Uterus (tissue), 4 donors: ENCODE data around the gene NUMA1. TPM values are rescaled to one million over a fixed set of nuclear protein-coding genes. Genes with fewer than 3 reads are reported as not detected.
A peak's percentile ranks its signal among the peaks of the same experiment; 100 is the strongest.

Source experiments
- DNase-seq, 2 donors: peaks; one replicate each; pipeline ENCODE4 v3.0.0-alpha.2; 2019 to 2020
- H3K27ac ChIP-seq, 2 donors: fragments of 200-600 bp; sonication (generic); 1 replicate in 1 of 2; 2 replicates in 1 of 2; pipeline ENCODE4 v1.5.1; 2016 to 2018
- H3K27me3 ChIP-seq, 2 donors: fragments of 200-600 bp; sonication (generic); one replicate each; pipeline ENCODE4 v1.5.1; 2018 to 2019; ENCODE audit warnings: control low read depth in 1 of 2
- H3K36me3 ChIP-seq, 2 donors: fragments of 200-600 bp; sonication (generic); one replicate each; pipeline ENCODE4 v1.5.1; 2019; ENCODE audit warnings: control low read depth in 1 of 2
- H3K4me1 ChIP-seq, 2 donors: fragments of 200-600 bp; sonication (generic); one replicate each; pipeline ENCODE4 v1.5.1; 2018 to 2019; ENCODE audit warnings: control low read depth in 1 of 2
- H3K4me3 ChIP-seq, 2 donors: fragments of 200-600 bp; sonication (generic); 1 replicate in 1 of 2; 2 replicates in 1 of 2; pipeline ENCODE4 v1.5.1; 2018 to 2019; ENCODE audit warnings: mild to moderate bottlenecking in 1 of 2
- H3K9me3 ChIP-seq, 2 donors: fragments of 200-600 bp; sonication (generic); one replicate each; pipeline ENCODE4 v1.5.1; 2019; ENCODE audit warnings: control low read depth in 1 of 2
- POLR2A ChIP-seq, 2 donors: fragments of 450-650 bp; IDR thresholded peaks; one replicate each; pipeline ENCODE4 v1.6.1; 2016; ENCODE audit warnings: antibody characterized with exemption in 2 of 2, mild to moderate bottlenecking in 1 of 2, moderate library complexity in 1 of 2
- intact Hi-C: fragments of 100-400 bp; cut with DNase I; formaldehyde crosslinking; loops from one replicate; pipeline ENCODE4 v1.15.1; 2023; ENCODE audit warnings: low total_unique reads
- total RNA-seq, 4 donors: library from RNA; depleted of rRNA in 3 of 4; stranded (reverse); fragments of >200 nt in 3 of 4; gene quantifications; one replicate each; pipeline versions ENCODE4 v1.1.0 to v1.2.4, GENCODE V29; 2014 to 2023
- TF ChIP-seq, protein P1 (sequence below), 4 experiments: fragments of 200-600 bp in 2 of 4; fragments of 450-650 bp in 2 of 4; sonication (generic) in 2 of 4; IDR thresholded peaks; one replicate each; pipeline ENCODE4 v1.5.1; 2016 to 2019; ENCODE audit warnings: antibody characterized with exemption in 4 of 4, mild to moderate bottlenecking in 2 of 4, moderate library complexity in 1 of 4
- donor health status: DM: yes; HTN: yes; CAD: no.

The NUMA1 gene
- total RNA-seq, 4 donors from 2014 or later: 159 to 365 (median 303) TPM

DNA sequence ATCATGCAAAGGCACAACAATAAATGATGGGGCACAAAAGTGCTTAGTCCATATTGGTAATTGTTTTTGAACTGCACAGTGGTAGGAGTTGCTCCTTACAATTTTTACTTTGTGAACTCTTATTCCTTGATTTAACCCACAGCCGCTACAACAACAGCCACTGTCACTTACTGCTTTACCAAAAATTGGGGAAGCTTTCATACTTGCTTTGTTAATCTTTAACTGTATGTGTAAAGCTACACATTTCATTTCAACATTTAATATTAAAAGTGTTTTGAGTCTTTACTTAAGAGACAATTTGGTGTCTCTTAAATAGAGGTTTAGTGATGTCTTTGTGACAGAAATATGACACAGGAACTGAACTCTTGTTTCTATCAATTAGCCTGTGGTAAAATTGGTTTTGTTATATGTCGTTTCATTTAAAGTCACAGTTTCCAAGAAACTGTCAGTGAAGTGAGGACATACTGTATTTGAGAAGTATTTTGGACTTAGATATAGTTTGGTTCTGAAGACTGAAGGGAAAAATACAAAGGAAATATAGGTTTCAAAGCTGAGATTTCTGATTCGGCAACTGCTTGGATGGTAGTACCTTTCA is 88.1 kb downstream of the NUMA1 start:
- intact Hi-C loops: no loop called here
- Histone ChIP-seq H3K4me3 (no peak overlapping the region), H3K9me3 (no peaks in the 10 kb centered on the region), H3K27me3 (no peaks in the 10 kb centered on the region), H3K27ac (no peak overlapping the region), H3K4me1 (no peaks in the 10 kb centered on the region), H3K36me3 (no peaks in the 10 kb centered on the region)
- TF ChIP-seq, protein P1, sequence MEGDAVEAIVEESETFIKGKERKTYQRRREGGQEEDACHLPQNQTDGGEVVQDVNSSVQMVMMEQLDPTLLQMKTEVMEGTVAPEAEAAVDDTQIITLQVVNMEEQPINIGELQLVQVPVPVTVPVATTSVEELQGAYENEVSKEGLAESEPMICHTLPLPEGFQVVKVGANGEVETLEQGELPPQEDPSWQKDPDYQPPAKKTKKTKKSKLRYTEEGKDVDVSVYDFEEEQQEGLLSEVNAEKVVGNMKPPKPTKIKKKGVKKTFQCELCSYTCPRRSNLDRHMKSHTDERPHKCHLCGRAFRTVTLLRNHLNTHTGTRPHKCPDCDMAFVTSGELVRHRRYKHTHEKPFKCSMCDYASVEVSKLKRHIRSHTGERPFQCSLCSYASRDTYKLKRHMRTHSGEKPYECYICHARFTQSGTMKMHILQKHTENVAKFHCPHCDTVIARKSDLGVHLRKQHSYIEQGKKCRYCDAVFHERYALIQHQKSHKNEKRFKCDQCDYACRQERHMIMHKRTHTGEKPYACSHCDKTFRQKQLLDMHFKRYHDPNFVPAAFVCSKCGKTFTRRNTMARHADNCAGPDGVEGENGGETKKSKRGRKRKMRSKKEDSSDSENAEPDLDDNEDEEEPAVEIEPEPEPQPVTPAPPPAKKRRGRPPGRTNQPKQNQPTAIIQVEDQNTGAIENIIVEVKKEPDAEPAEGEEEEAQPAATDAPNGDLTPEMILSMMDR (IDR thresholded peaks at IDR 0.05): no peak
- TF ChIP-seq POLR2A (IDR thresholded peaks at IDR 0.05): no peak
- no peak for DNase-seq

DNA sequence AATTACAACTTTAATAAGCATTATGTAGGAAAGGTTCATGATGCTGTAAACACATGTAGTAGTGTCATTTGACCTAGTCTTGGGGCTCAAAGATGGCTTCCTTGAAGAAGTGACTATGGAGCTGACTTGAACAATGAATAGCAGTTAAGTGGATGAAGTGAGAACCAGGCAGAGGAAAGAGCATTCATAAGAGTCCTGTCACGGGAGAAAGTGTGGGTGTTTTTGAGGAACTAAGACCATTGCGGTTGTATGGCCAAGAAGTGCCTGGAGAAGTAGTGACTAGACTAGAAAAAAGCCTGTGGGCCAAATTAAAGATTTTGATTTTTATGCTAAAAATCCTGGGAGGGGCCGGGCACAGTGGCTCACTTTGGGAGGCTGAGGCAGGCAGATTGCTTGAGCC is 88.8 kb downstream of the NUMA1 start:
- no peak for DNase-seq
- no peak overlapping the region for H3K4me3 ChIP-seq
- H3K36me3 ChIP-seq: no peaks in the 10 kb centered on the region
- H3K4me1 ChIP-seq: no peaks in the 10 kb centered on the region
- no peak overlapping the region for H3K27ac ChIP-seq
- H3K9me3 ChIP-seq: no peaks in the 10 kb centered on the region
- H3K27me3 ChIP-seq: no peaks in the 10 kb centered on the region
- TF ChIP-seq, protein P1 (IDR thresholded peaks at IDR 0.05): no peak
- TF ChIP-seq POLR2A (IDR thresholded peaks at IDR 0.05): no peak
- intact Hi-C loops: no loop called here

DNA sequence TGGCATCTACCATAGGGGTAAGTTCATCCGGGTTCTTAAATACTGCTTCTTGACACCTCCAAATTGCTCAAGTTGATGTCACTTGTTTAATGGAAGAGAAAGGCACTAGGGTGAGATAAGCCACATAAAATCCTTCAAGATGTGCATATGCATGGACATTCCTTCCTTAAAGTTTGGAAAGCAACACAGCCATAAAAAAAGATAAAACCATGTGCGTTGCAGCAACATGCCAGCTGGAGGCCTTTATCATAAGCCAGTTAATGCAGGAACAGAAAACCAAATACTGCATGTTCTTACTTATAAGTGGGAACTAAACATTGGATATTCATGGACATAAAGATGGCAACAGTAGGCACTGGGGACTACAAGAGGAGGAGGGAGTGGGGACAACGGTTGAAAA is 89.6 kb downstream of the NUMA1 start:
- Histone ChIP-seq H3K27me3 (no peaks in the 10 kb centered on the region), H3K4me1 (no peaks in the 10 kb centered on the region), H3K9me3 (no peaks in the 10 kb centered on the region), H3K27ac (no peak overlapping the region), H3K36me3 (no peaks in the 10 kb centered on the region), H3K4me3 (no peak overlapping the region)
- no peak for DNase-seq
- TF ChIP-seq POLR2A (IDR thresholded peaks at IDR 0.05): no peak
- TF ChIP-seq, protein P1 (IDR thresholded peaks at IDR 0.05): no peak
- intact Hi-C loops: no loop called here

GRCh38 chr11:71988050-71988449 is 92.3 kb downstream of the NUMA1 start:
- Histone ChIP-seq H3K9me3 (no peaks in the 10 kb centered on the region), H3K4me3 (no peak overlapping the region), H3K4me1 (no peaks in the 10 kb centered on the region), H3K27ac (peak overlapping the region; percentile 49 to 74), H3K27me3 (no peaks in the 10 kb centered on the region), H3K36me3 (no peaks in the 10 kb centered on the region)
- intact Hi-C loops: no loop called here
- TF ChIP-seq, protein P1 (IDR thresholded peaks at IDR 0.05): no peak
- no peak for TF ChIP-seq POLR2A (IDR thresholded peaks at IDR 0.05)
- peak; percentile 57 to 78 for DNase-seq

GRCh38 chr11:71987521-71987920 is 92.8 kb downstream of the NUMA1 start:
- TF ChIP-seq POLR2A (IDR thresholded peaks at IDR 0.05): no peak
- TF ChIP-seq, protein P1 (IDR thresholded peaks at IDR 0.05): no peak
- no peaks in the 10 kb centered on the region for H3K27me3 ChIP-seq
- no peaks in the 10 kb centered on the region for H3K9me3 ChIP-seq
- no peaks in the 10 kb centered on the region for H3K4me1 ChIP-seq
- peak overlapping the region; percentile 49 to 74 for H3K27ac ChIP-seq
- no peak for DNase-seq
- H3K36me3 ChIP-seq: no peaks in the 10 kb centered on the region
- intact Hi-C loops: no loop called here
- no peak overlapping the region for H3K4me3 ChIP-seq
